GM12878 (cell line): ENCODE results near the gene SH2D3A. TPM values are rescaled to one million over a fixed set of nuclear protein-coding genes. Genes with fewer than 3 reads are reported as not detected.

Experiments used
- BRCA1 ChIP-seq: IDR thresholded peaks from 2 replicates; pipeline ENCODE4 v1.6.1; 2011; ENCODE audit warnings: low read depth, low read length, improper control_type of control experiment
- CREB1 ChIP-seq: IDR thresholded peaks from 2 replicates; pipeline ENCODE4 v1.6.1; 2012; ENCODE audit warnings: low read depth, mild to moderate bottlenecking, inconsistent platforms
- CREM ChIP-seq: IDR thresholded peaks from 2 replicates; pipeline ENCODE4 v1.6.1; 2014; ENCODE audit warnings: antibody characterized with exemption, low read depth
- CUX1 ChIP-seq: IDR thresholded peaks from 2 replicates; pipeline ENCODE4 v1.6.1; 2012; ENCODE audit warnings: improper control_type of control experiment, low read depth, low read length; ENCODE audit not compliant: insufficient replicate concordance
- DPF2 ChIP-seq: fragments of 450-650 bp; IDR thresholded peaks from 2 replicates; pipeline ENCODE4 v1.6.1; 2017; ENCODE audit warnings: mild to moderate bottlenecking
- IKZF1 ChIP-seq: fragments of 450-650 bp; conservative IDR thresholded peaks from 2 replicates; pipeline ENCODE4 v1.6.1; 2017; ENCODE audit warnings: antibody characterized with exemption, mild to moderate bottlenecking
- JUND ChIP-seq: IDR thresholded peaks from 2 replicates; pipeline ENCODE4 v1.6.1; 2012; ENCODE audit warnings: low read depth, mild to moderate bottlenecking, low read length, improper control_type of control experiment, moderate library complexity
- KLF5 ChIP-seq: fragments of 450-650 bp; IDR thresholded peaks from 2 replicates; pipeline ENCODE4 v1.6.1; 2014; ENCODE audit warnings: mild to moderate bottlenecking; ENCODE audit not compliant: partially characterized antibody
- LARP7 ChIP-seq: fragments of 450-650 bp; IDR thresholded peaks from 2 replicates; pipeline ENCODE4 v1.6.1; 2017; ENCODE audit warnings: mild to moderate bottlenecking
- MEF2B ChIP-seq: fragments of 450-650 bp; IDR thresholded peaks from 2 replicates; pipeline ENCODE4 v1.6.1; 2018; ENCODE audit warnings: mild to moderate bottlenecking, moderate library complexity; ENCODE audit not compliant: partially characterized antibody, poor library complexity, severe bottlenecking
- MLLT1 ChIP-seq: fragments of 450-650 bp; IDR thresholded peaks from 2 replicates; pipeline ENCODE4 v1.6.1; 2016; ENCODE audit warnings: mild to moderate bottlenecking
- POU2F2 ChIP-seq: IDR thresholded peaks from 3 replicates; pipeline ENCODE4 v1.6.1; 2011; ENCODE audit warnings: low read depth, mild to moderate bottlenecking, low read length, borderline replicate concordance
- RB1 ChIP-seq: fragments of 450-650 bp; formaldehyde crosslinking; IDR thresholded peaks from 2 replicates; pipeline ENCODE4 v1.6.1; 2017; ENCODE audit warnings: mild to moderate bottlenecking, borderline replicate concordance
- RBBP5 ChIP-seq: fragments of 200-600 bp; sonication (generic); conservative IDR thresholded peaks from 2 replicates; pipeline ENCODE4 v1.6.1; 2016
- RELA ChIP-seq: fragments of 450-650 bp; IDR thresholded peaks from 2 replicates; pipeline ENCODE4 v1.8.0; 2014; ENCODE audit warnings: borderline replicate concordance; ENCODE audit not compliant: partially characterized antibody
- RFX5 ChIP-seq: IDR thresholded peaks from 2 replicates; pipeline ENCODE4 v1.6.1; 2011; ENCODE audit warnings: low read depth, low read length, improper control_type of control experiment
- RUNX3 ChIP-seq: IDR thresholded peaks from 2 replicates; pipeline ENCODE4 v1.6.1; 2012; ENCODE audit warnings: low read length, inconsistent platforms
- SIX5 ChIP-seq: IDR thresholded peaks from 2 replicates; pipeline ENCODE4 v1.6.1; 2011; ENCODE audit warnings: mild to moderate bottlenecking, low read depth, low read length, moderate library complexity; ENCODE audit not compliant: severe bottlenecking
- SKIL ChIP-seq: fragments of 450-650 bp; IDR thresholded peaks from 2 replicates; pipeline ENCODE4 v1.6.1; 2017; ENCODE audit warnings: mild to moderate bottlenecking, low read depth, inconsistent platforms; ENCODE audit not compliant: poor library complexity, severe bottlenecking
- SP1 ChIP-seq: IDR thresholded peaks from one replicate; pipeline ENCODE4 v1.6.1; 2011; ENCODE audit warnings: low read depth, low read length
- STAT1 ChIP-seq: fragments of 450-650 bp; conservative IDR thresholded peaks from 2 replicates; pipeline ENCODE4 v1.6.1; 2014; ENCODE audit warnings: antibody characterized with exemption, mild to moderate bottlenecking
- TARDBP ChIP-seq: IDR thresholded peaks from 2 replicates; pipeline ENCODE4 v1.6.1; 2016; ENCODE audit warnings: borderline replicate concordance
- ZNF207 ChIP-seq: fragments of 450-650 bp; IDR thresholded peaks from 2 replicates; pipeline ENCODE4 v1.6.1; 2014; ENCODE audit warnings: antibody characterized with exemption, mild to moderate bottlenecking, borderline replicate concordance
- ZSCAN29 ChIP-seq: fragments of 450-650 bp; IDR thresholded peaks from 2 replicates; pipeline ENCODE4 v1.6.1; 2017; ENCODE audit warnings: mild to moderate bottlenecking, moderate library complexity
- polyA plus RNA-seq, 11 experiments: library from polyadenylated mRNA; depleted of rRNA in 4 of 11; unstranded in 6 of 11; stranded (reverse) in 5 of 11; fragments of >200 nt; fragmentation: Nextera tagmentation in 4 of 11; fragmentation: Illumina TruSeq in 1 of 11; extraction: Ambion mirVana in 4 of 11; extraction: Trizol in 1 of 11; gene quantifications; 1 replicate in 1 of 11; 2 replicates in 10 of 11; pipeline versions ENCODE4 v1.2.1 to v1.2.3, GENCODE V29; 2011 to 2016; ENCODE audit warnings: inconsistent platforms in 2 of 11, missing spikeins in 2 of 11, low read depth in 1 of 11
- total RNA-seq, 4 experiments: library from RNA; depleted of rRNA in 3 of 4; stranded (reverse); fragments of >200 nt in 3 of 4; fragmentation: Illumina TruSeq in 1 of 4; extraction: Trizol in 1 of 4; gene quantifications; 2 replicates each; pipeline versions ENCODE4 v1.2.1 to v1.2.3, GENCODE V29; 2013 to 2021

The SH2D3A gene
- total and polyA plus RNA-seq, 10 of the 15 experiments (the other 5 are each of a cell fraction or from before 2014, with no cell fraction given) = 0.77 to 24.4 (median 9.5) TPM

- TF ChIP-seq MLLT1 (peak; percentile 61), JUND (peak; percentile 100), MEF2B (peak; percentile 12), RBBP5 (no peak), RB1 (peak; percentile 88; the same call in 1 of the 2 replicates), RELA (peak; percentile 89), CREM (peak; percentile 98), SP1 (peak; percentile 100), ZSCAN29 (0 out of 2 replicates have a peak, but pooled peaks have one; percentile 12), DPF2 (peak; percentile 99), BRCA1 (peak; percentile 59), SIX5 (peak; percentile 78), CUX1 (no peak), CREB1 (peak; percentile 98), STAT1 (peak; percentile 96; the same call in 1 of the 2 replicates), POU2F2 (0 out of 3 replicates have a peak, but pooled peaks have one; percentile 11), RUNX3 (peak; percentile 41; the same call in 1 of the 2 replicates), KLF5 (peak; percentile 100), ZNF207 (peak; percentile 100), LARP7 (peak; percentile 98), IKZF1 (peak; percentile 82), SKIL (peak; percentile 92), RFX5 (peak; percentile 76), TARDBP (0 out of 2 replicates have a peak, but pooled peaks have one; percentile 2)
These were observed 29.9 kb downstream of the SH2D3A start, which contains the start of gene GPR108 (continued) for GRCh38 chr19:6737284-6737872.
